GM23248 (cell line): Measurements from ENCODE around the gene MITF. TPM values are rescaled to one million over a fixed set of nuclear protein-coding genes. Genes with fewer than 3 reads are reported as not detected.

ENCODE experiments used
- DNase-seq: peaks from one replicate; pipeline ENCODE4 v3.0.0-alpha.2; 2015
- H2AFZ ChIP-seq: fragments of 200-600 bp; sonication (generic); 2 replicates; pipeline ENCODE4 v1.6.1; 2016; ENCODE audit warnings: antibody characterized with exemption
- H3F3A ChIP-seq: fragments of 200-600 bp; sonication (generic); 2 replicates; pipeline ENCODE4 v1.6.1; 2016; ENCODE audit warnings: mild to moderate bottlenecking, antibody characterized with exemption, mixed run types; ENCODE audit not compliant: insufficient read depth
- H3K27ac ChIP-seq: fragments of 200-600 bp; sonication (generic); 2 replicates; pipeline ENCODE4 v1.5.1; 2016; ENCODE audit warnings: mild to moderate bottlenecking
- H3K27me3 ChIP-seq: fragments of 200-600 bp; sonication (generic); replicated peaks from 2 replicates; pipeline ENCODE4 v1.6.1; 2016; ENCODE audit warnings: mild to moderate bottlenecking; ENCODE audit not compliant: insufficient read depth
- H3K36me3 ChIP-seq: fragments of 200-600 bp; sonication (generic); 2 replicates; pipeline ENCODE4 v1.6.1; 2016; ENCODE audit warnings: low read depth, mild to moderate bottlenecking
- H3K4me1 ChIP-seq: fragments of 200-600 bp; sonication (generic); 2 replicates; pipeline ENCODE4 v1.6.1; 2016; ENCODE audit warnings: mild to moderate bottlenecking; ENCODE audit not compliant: insufficient read depth
- H3K4me2 ChIP-seq: fragments of 200-600 bp; sonication (generic); one replicate; pipeline ENCODE4 v1.6.1; 2016; ENCODE audit warnings: mild to moderate bottlenecking; ENCODE audit not compliant: unreplicated experiment
- H3K4me3 ChIP-seq: fragments of 200-600 bp; sonication (generic); 2 replicates; pipeline ENCODE4 v1.5.1; 2016; ENCODE audit warnings: mild to moderate bottlenecking
- H3K79me2 ChIP-seq: fragments of 200-600 bp; sonication (generic); 2 replicates; pipeline ENCODE4 v1.6.1; 2016; ENCODE audit warnings: mild to moderate bottlenecking; ENCODE audit not compliant: insufficient read depth
- H3K9ac ChIP-seq: fragments of 200-600 bp; sonication (generic); 2 replicates; pipeline ENCODE4 v1.6.1; 2016; ENCODE audit warnings: mild to moderate bottlenecking
- H3K9me2 ChIP-seq: fragments of 200-600 bp; sonication (generic); 2 replicates; pipeline ENCODE4 v1.6.1; 2016; ENCODE audit warnings: mixed run types, mild to moderate bottlenecking, moderate library complexity; ENCODE audit not compliant: insufficient read depth
- H3K9me3 ChIP-seq: fragments of 200-600 bp; sonication (generic); one replicate; pipeline ENCODE4 v1.6.1; 2017; ENCODE audit warnings: low read depth
- H4K20me1 ChIP-seq: fragments of 200-600 bp; sonication (generic); 2 replicates; pipeline ENCODE4 v1.6.0; 2016; ENCODE audit not compliant: insufficient read depth
- EZH2 ChIP-seq: fragments of 200-600 bp; sonication (generic); IDR thresholded peaks from 2 replicates; pipeline ENCODE4 v1.6.1; 2018; ENCODE audit warnings: antibody characterized with exemption, mild to moderate bottlenecking; ENCODE audit not compliant: insufficient read depth, poor library complexity, severe bottlenecking
- EZH2phosphoT487 ChIP-seq: fragments of 200-600 bp; sonication (generic); IDR thresholded peaks from 2 replicates; pipeline ENCODE4 v1.6.1; 2018; ENCODE audit warnings: antibody characterized with exemption, moderate library complexity, mild to moderate bottlenecking, low read depth; ENCODE audit not compliant: insufficient read depth
- WGBS, 2 experiments: methylation state at CpG; one replicate each; pipeline ENCODE4 v1.1.6; 2015 to 2017; ENCODE audit warnings: low lambda C conversion rate in 2 of 2, low coverage in 1 of 2; ENCODE audit errors: missing lambda C conversion rate in 2 of 2; 5-methylcytosine and 5-hydroxymethylcytosine counted together
- in situ Hi-C: fragments of 300-500 bp; cut with MboI; formaldehyde crosslinking; loops from 2 replicates; pipeline ENCODE4 v1.15.0; 2020
- polyA plus RNA-seq: library from polyadenylated mRNA; unstranded; fragments of >200 nt; fragmentation: Nextera tagmentation; extraction: Ambion mirVana; gene quantifications from 2 replicates; pipeline ENCODE4 v1.2.1, GENCODE V29; 2016
- total RNA-seq: library from RNA; depleted of rRNA; stranded (reverse); fragments of >200 nt; shearing (Covaris generic); gene quantifications from 2 replicates; pipeline ENCODE4 v1.2.3, GENCODE V29; 2014

The MITF gene
- total and polyA plus RNA-seq, 2 experiments from 2014 or later, result 0.86 to 2.0 TPM

DNA sequence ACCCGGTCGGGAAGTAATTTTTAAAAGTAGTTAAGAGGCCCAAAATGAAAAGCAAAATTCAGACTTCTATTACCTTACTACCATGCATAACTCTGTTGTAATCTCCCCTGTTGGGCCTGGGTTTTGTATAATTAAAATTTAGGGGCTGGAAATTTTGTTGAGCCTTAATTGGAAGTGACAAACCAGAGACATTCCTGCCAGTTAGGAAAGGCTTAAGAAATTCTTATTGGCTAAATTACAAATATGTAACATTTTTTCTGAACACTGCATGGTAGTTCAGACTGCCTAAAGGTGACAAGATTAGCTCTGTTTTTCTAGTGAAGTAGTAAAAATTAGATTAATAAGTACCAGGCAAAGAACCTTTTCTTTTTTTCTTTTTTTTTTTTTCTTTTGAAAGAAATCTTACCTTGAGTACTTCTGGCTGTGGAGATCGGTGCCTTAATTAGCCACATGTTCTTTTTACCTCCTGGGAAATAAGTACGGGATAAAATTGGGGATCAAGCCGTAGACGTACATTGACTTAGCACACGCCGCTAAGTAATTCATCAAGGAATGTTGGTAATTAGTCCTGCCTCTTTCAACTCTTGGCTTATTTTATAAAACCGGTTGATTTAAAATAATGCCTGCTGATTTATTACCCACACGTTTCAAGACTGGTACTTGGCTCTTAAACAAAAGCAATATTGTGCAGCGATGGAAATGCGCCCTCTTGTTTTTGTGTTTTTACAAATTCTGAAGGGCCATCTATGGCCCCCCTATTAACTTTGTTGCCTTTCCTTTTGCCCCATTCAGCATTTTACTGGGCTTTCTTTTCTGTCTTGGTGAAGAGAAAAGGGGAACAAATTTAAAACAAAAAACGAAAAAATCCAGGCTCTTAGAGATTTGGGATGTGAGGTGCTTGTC is 149.0 kb downstream of the MITF start:
- in situ Hi-C loops, result no loop called here
- Histone ChIP-seq H2AFZ (no peak overlapping the region), H3K27ac (no peak overlapping the region), H3F3A (0 out of 2 replicates have a peak, but pooled peaks cover 4% of the 10 kb centered on the region), H3K36me3 (no peaks in the 10 kb centered on the region), H3K9ac (no peak overlapping the region), H3K4me3 (no peak overlapping the region), H3K9me2 (no peaks in the 10 kb centered on the region), H3K27me3 (no peaks in the 10 kb centered on the region), H3K4me2 (no peak overlapping the region), H4K20me1 (no peaks in the 10 kb centered on the region), H3K9me3 (no peaks in the 10 kb centered on the region), H3K79me2 (no peaks in the 10 kb centered on the region), H3K4me1 (peaks cover 14% of the 10 kb centered on the region)
- TF ChIP-seq EZH2phosphoT487 (no peak), EZH2 (no peak)
- no peak for DNase-seq
- 81 to 85% methylated on average over 13 of the region's 13 CpGs for WGBS, 2 experiments

- Histone ChIP-seq H3K9me3 (no peaks in the 10 kb centered on the region), H3K36me3 (no peaks in the 10 kb centered on the region), H3K9ac (no peak overlapping the region), H2AFZ (no peak overlapping the region), H4K20me1 (no peaks in the 10 kb centered on the region), H3K4me3 (no peak overlapping the region), H3K27me3 (no peaks in the 10 kb centered on the region), H3K4me1 (peaks cover 14% of the 10 kb centered on the region), H3K79me2 (no peaks in the 10 kb centered on the region), H3K27ac (no peak overlapping the region), H3K9me2 (no peaks in the 10 kb centered on the region), H3K4me2 (no peak overlapping the region), H3F3A (0 out of 2 replicates have a peak, but pooled peaks cover 4% of the 10 kb centered on the region)
- TF ChIP-seq EZH2phosphoT487 (no peak), EZH2 (no peak)
- DNase-seq, result no peak
- 83 to 85% methylated on average over 3 of the region's 3 CpGs for WGBS, 2 experiments
- in situ Hi-C loops, result no loop called here
Observed at GRCh38 chr3:69888943-69889315, 149.7 kb downstream of the MITF start.

- no peaks in the 10 kb centered on the region for H3K9me3 ChIP-seq
- in situ Hi-C loops, result no loop called here
- no peaks in the 10 kb centered on the region for H3K36me3 ChIP-seq
- peaks cover 14% of the 10 kb centered on the region for H3K4me1 ChIP-seq
- H2AFZ ChIP-seq, result no peak overlapping the region
- H3K4me3 ChIP-seq, result no peak overlapping the region
- no peak overlapping the region for H3K4me2 ChIP-seq
- H3F3A ChIP-seq, result 0 out of 2 replicates have a peak, but pooled peaks cover 4% of the 10 kb centered on the region
- H3K27ac ChIP-seq, result no peak overlapping the region
- H3K9ac ChIP-seq, result no peak overlapping the region
- H3K27me3 ChIP-seq, result no peaks in the 10 kb centered on the region
- WGBS, 2 experiments, result 73 to 82% methylated on average over 4 of the region's 4 CpGs
- no peaks in the 10 kb centered on the region for H3K79me2 ChIP-seq
- H3K9me2 ChIP-seq, result no peaks in the 10 kb centered on the region
- peak; percentile 42 for DNase-seq
- no peaks in the 10 kb centered on the region for H4K20me1 ChIP-seq
- TF ChIP-seq EZH2, result no peak
- TF ChIP-seq EZH2phosphoT487, result no peak
Observed at GRCh38 chr3:69890084-69890483, 150.8 kb downstream of the MITF start.

GRCh38 chr3:69890691-69891090 is 151.4 kb downstream of the MITF start:
- TF ChIP-seq EZH2, result no peak
- no peak for TF ChIP-seq EZH2phosphoT487
- Histone ChIP-seq H3F3A (0 out of 2 replicates have a peak, but pooled peaks cover 4% of the 10 kb centered on the region), H3K36me3 (no peaks in the 10 kb centered on the region), H3K9me3 (no peaks in the 10 kb centered on the region), H3K4me3 (no peak overlapping the region), H3K4me1 (peaks cover 14% of the 10 kb centered on the region), H3K27me3 (no peaks in the 10 kb centered on the region), H3K4me2 (no peak overlapping the region), H4K20me1 (no peaks in the 10 kb centered on the region), H3K9ac (no peak overlapping the region), H2AFZ (no peak overlapping the region), H3K79me2 (no peaks in the 10 kb centered on the region), H3K27ac (no peak overlapping the region), H3K9me2 (no peaks in the 10 kb centered on the region)
- peak; percentile 6 for DNase-seq
- WGBS, 2 experiments, result 38 to 40% methylated on average over 2 of the region's 2 CpGs
- in situ Hi-C loops, result no loop called here
